Activated naive CD4-positive, alpha-beta T cell treated with anti-CD3 and anti-CD28 coated beads, Interleukin-2, amount 50 U/mL, for 72 hours (primary cell): ENCODE data around the gene RCOR1. TPM values are rescaled to one million over a fixed set of nuclear protein-coding genes. Genes with fewer than 3 reads are reported as not detected.

Source experiments
- ATAC-seq, 2 donors: fragments of 150-1000 bp; cut with Tn5 transposase; 2 replicates each; pipeline ENCODE4 v1.10.0; 2021; ENCODE audit warnings: mild to moderate bottlenecking in 2 of 2, moderate library complexity in 2 of 2
- DNase-seq, 2 donors: peaks; one replicate each; pipeline ENCODE4 v3.0.0; 2021 to 2022; ENCODE audit warnings: low spot score in 2 of 2
- H3K27ac Mint-ChIP-seq, 2 donors: one replicate each; pipeline ENCODE4 v1.8.0; 2022; ENCODE audit warnings: mild to moderate bottlenecking in 2 of 2, mixed read lengths in 2 of 2
- H3K36me3 Mint-ChIP-seq, 2 donors: one replicate each; pipeline ENCODE4 v1.8.0; 2022; ENCODE audit warnings: mixed read lengths in 2 of 2
- H3K9me3 Mint-ChIP-seq, 2 donors: one replicate each; pipeline ENCODE4 v1.8.0; 2022; ENCODE audit warnings: mixed read lengths in 2 of 2
- total RNA-seq, 2 donors: library from RNA; stranded (reverse); gene quantifications; one replicate each; pipeline ENCODE4 v1.2.3, GENCODE V29; 2022

RCOR1 gene
- total RNA-seq, 2 donors from 2014 or later: 22.6 to 23.7 TPM

DNA sequence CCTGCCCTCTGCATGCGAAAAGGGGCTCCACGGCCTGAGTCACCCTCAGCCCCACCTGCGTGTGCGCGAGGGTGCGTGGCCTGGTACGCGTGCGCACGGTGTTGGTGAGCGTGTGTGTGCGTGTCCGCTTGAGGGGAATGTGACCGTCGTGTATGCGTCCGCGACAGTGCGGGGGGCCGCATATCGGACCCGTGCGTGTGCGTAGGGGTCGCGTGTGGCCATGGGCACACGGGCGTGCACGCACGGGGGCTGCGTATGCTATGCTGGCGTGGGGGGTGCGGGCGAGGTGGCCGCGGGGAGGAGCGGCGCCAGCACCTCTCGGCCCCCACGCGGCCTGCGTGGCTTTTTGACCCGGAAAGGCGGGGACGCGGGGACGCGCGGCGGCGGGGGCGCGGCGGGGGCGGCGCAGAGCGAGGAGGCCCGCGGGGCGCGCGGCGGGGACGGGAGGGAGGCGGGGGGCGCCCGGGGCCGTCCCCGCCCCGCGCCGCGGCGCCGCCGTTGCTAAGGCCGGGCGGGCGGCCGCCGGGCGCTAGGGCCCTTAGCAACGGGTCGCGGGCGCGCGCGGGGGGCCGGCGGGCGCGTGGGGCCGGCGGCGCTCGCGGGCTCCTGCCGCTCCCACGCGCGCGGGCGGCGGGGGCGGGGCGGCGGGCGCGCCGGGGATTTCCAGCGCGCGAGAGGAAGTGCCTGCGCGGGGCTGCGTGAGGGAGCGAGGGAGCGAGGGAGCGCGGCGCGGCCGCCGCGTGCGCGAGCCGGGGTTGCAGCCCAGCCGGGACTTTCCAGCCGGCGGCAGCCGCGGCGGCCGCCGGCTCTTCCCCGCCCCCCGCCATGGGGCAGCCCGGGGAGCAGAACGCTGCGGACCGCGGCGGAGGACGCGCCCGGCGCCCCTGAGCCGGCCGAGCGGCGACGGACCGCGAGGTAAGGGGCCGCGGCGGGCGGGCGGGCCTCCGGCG lies 184.6 kb downstream of the RCOR1 start, which contains the start of gene TRAF3:
TSS of gene TRAF3 (plus strand) at position 689 of the 950 bp plus-strand sequence. CDS start 92,753 bp downstream, outside the sequence.
- Mint-ChIP-seq H3K36me3 (peaks cover 32 to 33% of the 10 kb centered on the region in 2 donors), H3K9me3 (no peaks in the 10 kb centered on the region), H3K27ac (peak within 1 kb of the TSS; percentile 91 to 96)
- DNase-seq (peak; percentile 78 to 85), ATAC-seq (peak; percentile 71 to 75)

DNA sequence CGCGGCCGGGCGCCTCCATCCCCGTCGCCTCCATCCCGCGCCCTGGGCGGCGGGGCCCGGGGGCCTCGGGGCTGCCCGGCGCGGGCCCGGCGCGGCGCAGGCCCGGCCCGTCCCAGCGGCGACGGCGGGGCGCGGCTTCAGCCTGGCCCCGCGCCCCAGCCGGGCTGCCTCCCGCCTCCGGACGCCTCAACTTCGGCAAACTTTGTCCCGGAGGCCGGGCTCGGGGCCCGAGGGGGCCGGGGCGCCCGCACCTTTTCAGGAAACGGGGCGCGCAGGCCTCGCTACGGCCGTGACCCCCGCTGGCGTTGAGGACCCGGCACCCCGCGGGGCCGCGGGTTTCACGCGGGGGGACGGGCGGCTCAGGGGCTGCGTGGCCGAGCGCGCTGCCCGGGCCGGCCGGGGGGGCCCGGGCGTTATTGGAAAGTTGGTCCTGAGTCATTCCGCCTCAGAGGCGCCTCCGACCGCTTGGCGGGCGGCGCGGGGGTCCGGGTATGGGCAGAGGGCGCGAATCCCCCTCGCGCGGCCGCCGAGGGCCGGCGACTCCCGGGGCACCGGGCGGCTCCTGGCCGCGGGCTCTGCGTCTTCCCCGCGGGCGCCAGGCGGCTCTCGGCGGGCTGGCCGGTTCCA lies 185.4 kb downstream of the RCOR1 start:
- H3K36me3 Mint-ChIP-seq: peaks cover 32 to 39% of the 10 kb centered on the region in 2 donors

DNA sequence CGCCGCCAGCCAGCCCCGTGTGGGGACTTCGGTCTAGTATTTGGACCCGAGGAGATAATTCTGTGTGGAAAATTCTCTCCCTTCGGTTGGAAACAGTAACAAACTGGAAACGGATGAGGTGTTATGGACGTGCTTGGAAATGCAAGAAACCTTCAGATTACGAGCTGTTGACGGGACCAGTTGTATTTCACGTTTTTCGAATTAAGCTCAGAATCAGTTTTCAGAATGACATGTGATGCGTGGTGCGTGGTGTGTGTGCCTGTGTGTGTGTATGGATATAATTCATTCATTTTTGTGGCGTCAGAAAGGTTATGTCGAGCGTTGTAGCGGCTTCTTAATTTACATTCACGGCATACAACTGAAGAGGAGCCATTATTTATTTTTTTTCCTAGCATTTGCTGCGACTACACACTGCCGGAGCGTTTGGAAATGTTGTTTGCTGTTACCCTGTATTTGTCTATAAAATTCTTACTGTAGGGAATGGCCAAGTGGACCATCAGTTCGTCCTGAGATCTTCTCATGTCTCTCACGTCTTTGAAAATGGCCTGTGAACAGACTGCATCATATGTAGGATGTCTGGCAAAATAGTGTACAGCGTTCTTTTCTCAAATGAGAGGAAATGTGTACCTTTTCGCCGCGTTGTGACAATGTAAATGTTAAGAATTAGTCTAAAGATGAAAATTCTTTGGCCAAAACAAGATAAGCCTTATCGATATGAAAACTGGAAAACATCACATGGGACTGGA lies 186.1 kb downstream of the RCOR1 start:
- DNase-seq: peak in 1 of 2 donors; percentile 28
- no peak for ATAC-seq
- H3K9me3 Mint-ChIP-seq: no peaks in the 10 kb centered on the region
- peaks cover 32 to 40% of the 10 kb centered on the region in 2 donors for H3K36me3 Mint-ChIP-seq
- H3K27ac Mint-ChIP-seq: peak overlapping the region; percentile 91 to 96

More for the DNA sequence above, 185.4 kb downstream of the RCOR1 start:
- DNase-seq (peak in 1 of 2 donors; percentile 31), ATAC-seq (peak in 1 of 2 donors; percentile 21)
- Mint-ChIP-seq H3K27ac (peak overlapping the region in 1 of 2 donors; percentile 96), H3K9me3 (no peaks in the 10 kb centered on the region)

DNA sequence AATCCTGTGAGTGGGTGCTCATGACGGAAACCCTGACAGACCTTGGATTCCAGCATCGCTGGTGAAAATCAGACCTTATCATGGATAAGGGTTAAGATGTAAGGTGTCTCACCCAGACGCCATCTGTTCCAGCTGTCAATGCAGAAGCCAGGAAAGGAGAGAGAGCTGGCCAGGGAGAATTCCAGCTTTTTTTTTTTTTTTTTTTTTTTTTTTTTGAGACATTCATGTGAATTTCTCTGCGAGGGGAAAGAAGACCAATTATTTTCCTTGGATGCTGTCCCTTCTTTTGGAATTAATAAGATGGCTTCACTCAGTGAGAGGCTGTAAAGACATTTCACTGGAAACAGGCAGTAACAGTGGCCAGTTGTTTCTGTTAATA lies 186.6 kb downstream of the RCOR1 start:
- H3K27ac Mint-ChIP-seq: peak overlapping the region; percentile 91 to 96
- DNase-seq (no peak), ATAC-seq (no peak)
- no peaks in the 10 kb centered on the region for H3K9me3 Mint-ChIP-seq
- H3K36me3 Mint-ChIP-seq: peaks cover 32 to 40% of the 10 kb centered on the region in 2 donors

DNA sequence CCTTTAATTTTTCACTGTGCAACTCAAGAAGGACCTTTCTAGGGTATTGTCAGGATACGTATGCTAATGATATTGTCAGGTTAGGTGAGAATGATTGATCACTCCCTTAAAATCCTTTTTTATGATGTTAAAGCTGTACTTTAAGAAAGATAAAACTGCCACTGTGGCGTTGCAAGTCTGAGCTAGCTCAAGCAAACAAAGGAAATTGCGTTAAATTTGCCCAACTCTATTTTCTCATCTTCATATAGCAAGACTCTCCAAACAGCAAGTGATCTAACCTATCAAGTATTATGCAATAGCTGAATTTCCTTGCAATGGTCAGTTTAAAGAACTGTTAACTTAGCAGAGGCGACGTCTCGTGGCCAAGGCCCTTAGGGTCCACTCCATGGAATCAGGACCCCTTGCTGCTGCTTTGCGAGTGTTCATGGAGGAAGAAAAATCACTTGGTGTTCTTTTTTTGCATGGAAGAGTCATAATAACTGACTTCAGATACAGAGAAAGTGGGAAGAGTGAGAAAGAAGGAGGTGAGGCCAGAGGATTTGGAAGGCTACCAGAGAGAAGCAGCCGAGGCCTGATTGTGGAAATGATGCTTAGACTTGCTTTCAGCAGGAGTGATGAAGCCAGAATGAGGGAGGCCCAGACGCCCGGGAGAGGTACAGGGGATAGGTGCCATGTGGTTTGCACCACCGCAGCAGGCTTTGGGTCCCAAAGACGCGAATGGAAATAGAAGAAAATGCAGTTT lies 187.3 kb downstream of the RCOR1 start:
- Mint-ChIP-seq H3K9me3 (no peaks in the 10 kb centered on the region), H3K36me3 (peaks cover 32 to 40% of the 10 kb centered on the region in 2 donors), H3K27ac (peak overlapping the region; percentile 91 to 96)
- DNase-seq (no peak), ATAC-seq (no peak)

Other genes with a start within 250 kb of the RCOR1 start
- 10 to 100 TPM; 42.6 to 42.8 TPM for gene CINP, start 229.8 kb upstream of the RCOR1 start, total RNA-seq
- gene TECPR2, start 229.7 kb upstream of the RCOR1 start, total RNA-seq: 1 to 10 TPM; 1.4 to 8.4 TPM
- gene ANKRD9, start 82.9 kb upstream of the RCOR1 start, total RNA-seq: 10 to 100 TPM in 1 of 2 donors, 1 to 10 TPM in 1; 5.2 to 15.8 TPM
- 10 to 100 TPM; 54.9 to 97.0 TPM for gene TRAF3, start 184.8 kb downstream of the RCOR1 start, total RNA-seq